MCF 10A (cell line): ENCODE data around the gene CLIP3. TPM values are rescaled to one million over a fixed set of nuclear protein-coding genes. Genes with fewer than 3 reads are reported as not detected.
A peak's percentile ranks its signal among the peaks of the same experiment; 100 is the strongest.

Source experiments
- Bru-seq: library from RNA; stranded (reverse); fragments of 400-500 nt; gene quantifications from one replicate; lab custom pipeline; 2021; lab: Mats Ljungman, UMichigan
- BruChase-seq, 2 experiments: library from RNA; stranded (reverse); fragments of 400-500 nt; gene quantifications; one replicate each; lab custom pipeline; 2021; lab: Mats Ljungman, UMichigan
- BruUV-seq: library from RNA; stranded (reverse); fragments of 400-500 nt; replicated peaks from 2 replicates; lab custom pipeline; 2021; lab: Mats Ljungman, UMichigan
- CTCF ChIA-PET: fragments of 300-600 bp; sonication (Branson Sonifier 250); formaldehyde crosslinking; extraction: SDS; loops from one replicate; lab custom pipeline; 2021; ENCODE audit warnings: antibody characterized with exemption, inconsistent platforms; lab: Yijun Ruan, JAX
- POLR2A ChIA-PET: fragments of 300-600, 350-650 bp; sonication (Branson Sonifier 250); formaldehyde crosslinking; extraction: SDS; loops from one replicate; lab custom pipeline; 2020; ENCODE audit warnings: antibody characterized with exemption, inconsistent platforms; lab: Yijun Ruan, JAX
- DNase-seq: peaks from one replicate; pipeline ENCODE4 v3.0.0-alpha.2; 2018; ENCODE audit not compliant: unreplicated experiment
- H3K27ac Mint-ChIP-seq: one replicate; pipeline ENCODE4 v1.8.0; 2022; ENCODE audit warnings: mild to moderate bottlenecking, low read depth, mixed read lengths; ENCODE audit not compliant: unreplicated experiment
- H3K27me3 Mint-ChIP-seq: one replicate; pipeline ENCODE4 v1.8.0; 2022; ENCODE audit warnings: mixed read lengths; ENCODE audit not compliant: insufficient read depth, unreplicated experiment
- H3K36me3 Mint-ChIP-seq: one replicate; pipeline ENCODE4 v1.8.0; 2022; ENCODE audit warnings: mild to moderate bottlenecking, moderate library complexity, mixed read lengths; ENCODE audit not compliant: insufficient read depth, unreplicated experiment
- H3K4me1 Mint-ChIP-seq: one replicate; pipeline ENCODE4 v1.8.0; 2022; ENCODE audit warnings: mixed read lengths; ENCODE audit not compliant: insufficient read depth, unreplicated experiment
- H3K4me3 Mint-ChIP-seq: one replicate; pipeline ENCODE4 v1.8.0; 2022; ENCODE audit warnings: mild to moderate bottlenecking, moderate library complexity, mixed read lengths; ENCODE audit not compliant: unreplicated experiment
- H3K9me3 Mint-ChIP-seq: one replicate; pipeline ENCODE4 v1.8.0; 2022; ENCODE audit warnings: mixed read lengths; ENCODE audit not compliant: unreplicated experiment
- CTCF ChIP-seq: fragments of 200-600 bp; IDR thresholded peaks from one replicate; pipeline ENCODE4 v1.8.0; 2022; ENCODE audit warnings: antibody characterized with exemption, mild to moderate bottlenecking; ENCODE audit not compliant: unreplicated experiment
- intact Hi-C: fragments of 100-400 bp; cut with micrococcal nuclease; formaldehyde crosslinking; loops from 2 replicates; pipeline ENCODE4 v1.14.1; 2022
- long read RNA-seq: library from polyadenylated mRNA; stranded (forward); transcript quantifications from one replicate; pipeline ENCODE4 v2.0.0, GENCODE V29; 2022
- total RNA-seq: library from RNA; stranded (reverse); gene quantifications from 2 replicates; pipeline ENCODE4 v1.2.3, GENCODE V29; 2022

Gene CLIP3
- total RNA-seq (1.2 and 2.3 TPM in 2 replicates), Bru-seq, nascent RNA (percentile 24 among the genes with signal in this experiment), BruChase-seq, experiment 1, labeled RNA remaining after a 6-hour chase (percentile 45 among the genes with signal in this experiment), BruChase-seq, experiment 2, labeled RNA remaining after a 2-hour chase (percentile 36 among the genes with signal in this experiment)
- long read RNA-seq: 0 reads

- Mint-ChIP-seq H3K4me1 (no peaks in the 10 kb centered on the region), H3K27ac (no peak within 1 kb of the TSS), H3K36me3 (no peaks in the 10 kb centered on the region), H3K4me3 (no peak within 1 kb of the TSS), H3K27me3 (no peaks in the 10 kb centered on the region), H3K9me3 (no peaks in the 10 kb centered on the region)
- BruUV-seq: no TSS peak
- DNase-seq: no peak
- intact Hi-C loops: no loop called here
- CTCF ChIA-PET: no interaction called here
- POLR2A ChIA-PET: no interaction called here
- no peak for TF ChIP-seq CTCF
Measured at GRCh38 chr19:36032251-36033104, at the start of gene CLIP3. CLIP3 (minus strand) TSS chr19:36032873; CDS start chr19:36032357, 516 bp downstream.

GRCh38 chr19:36081894-36082293 lies 49.2 kb upstream of the CLIP3 start:
- no peaks in the 10 kb centered on the region for H3K27me3 Mint-ChIP-seq
- intact Hi-C loops: no loop called here
- ChIA-PET CTCF (no interaction called here), POLR2A (no interaction called here)
- no peak for DNase-seq
- no peak overlapping the region for H3K4me3 Mint-ChIP-seq
- no TSS peak for BruUV-seq
- H3K27ac Mint-ChIP-seq: no peak overlapping the region
- no peak for TF ChIP-seq CTCF
- H3K4me1 Mint-ChIP-seq: peaks cover 5% of the 10 kb centered on the region
- H3K9me3 Mint-ChIP-seq: no peaks in the 10 kb centered on the region
- peaks cover 23% of the 10 kb centered on the region for H3K36me3 Mint-ChIP-seq

DNA sequence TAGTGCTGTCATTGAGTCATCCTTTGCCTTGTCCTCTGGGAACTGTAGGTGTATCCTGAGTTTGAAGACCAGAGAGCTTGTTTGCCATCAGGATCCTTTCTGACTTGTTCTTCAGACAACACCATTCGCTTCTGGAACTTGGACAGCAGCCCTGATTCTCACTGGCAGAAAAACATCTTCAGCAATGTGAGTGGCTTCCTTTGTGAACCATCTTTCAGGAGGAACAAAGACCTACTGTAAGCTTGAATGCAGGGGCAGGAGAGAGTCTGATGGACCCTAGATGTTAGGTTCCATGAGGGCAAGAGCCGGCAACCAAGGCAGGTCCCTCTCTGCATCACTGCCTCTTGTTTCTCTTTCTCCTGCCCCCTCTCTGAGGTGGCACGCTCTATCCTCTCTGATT lies 48.7 kb upstream of the CLIP3 start:
- no peak for TF ChIP-seq CTCF
- H3K9me3 Mint-ChIP-seq: no peaks in the 10 kb centered on the region
- H3K4me1 Mint-ChIP-seq: peaks cover 5% of the 10 kb centered on the region
- CTCF ChIA-PET: no interaction called here
- POLR2A ChIA-PET: no interaction called here
- intact Hi-C loops: no loop called here
- no peaks in the 10 kb centered on the region for H3K27me3 Mint-ChIP-seq
- BruUV-seq: no TSS peak
- H3K4me3 Mint-ChIP-seq: no peak overlapping the region
- no peak overlapping the region for H3K27ac Mint-ChIP-seq
- H3K36me3 Mint-ChIP-seq: peaks cover 23% of the 10 kb centered on the region
- DNase-seq: no peak

GRCh38 chr19:36079389-36079945 lies 46.8 kb upstream of the CLIP3 start:
- no peak for DNase-seq
- ChIA-PET CTCF (no interaction called here), POLR2A (interaction anchor here (0.7 kb wide), 1 partner anchor 9 kb away, joined by 4 read pairs; no protein-coding TSS in a partner anchor)
- Mint-ChIP-seq H3K4me1 (peaks cover 5% of the 10 kb centered on the region), H3K9me3 (no peaks in the 10 kb centered on the region), H3K27me3 (no peaks in the 10 kb centered on the region), H3K36me3 (peaks cover 23% of the 10 kb centered on the region), H3K27ac (no peak overlapping the region), H3K4me3 (no peak overlapping the region)
- no TSS peak for BruUV-seq
- no peak for TF ChIP-seq CTCF
- intact Hi-C loops: no loop called here
